CD4-positive, alpha-beta memory T cell (primary cell): ENCODE measurements around the gene ZGPAT. TPM values are rescaled to one million over a fixed set of nuclear protein-coding genes. Genes with fewer than 3 reads are reported as not detected.
A peak's percentile ranks its signal among the peaks of the same experiment; 100 is the strongest.

Source experiments
- CTCF ChIA-PET: fragments of 350-600 bp; sonication (Branson Sonifier 250); formaldehyde crosslinking; loops from one replicate; lab custom pipeline; 2021; ENCODE audit warnings: inconsistent platforms; ENCODE audit not compliant: partially characterized antibody; lab: Charles Lee
- POLR2A ChIA-PET: fragments of 350-600 bp; sonication (Branson Sonifier 250); formaldehyde crosslinking; loops from one replicate; lab custom pipeline; 2021; ENCODE audit not compliant: partially characterized antibody; lab: Charles Lee
- DNase-seq, 5 donors: peaks; one replicate each; pipeline versions ENCODE4 v3.0.0 to v3.0.0-alpha.2; 2020 to 2022; ENCODE audit warnings: mixed read lengths in 1 of 5
- H3K27ac ChIP-seq: one replicate; pipeline ENCODE4 v1.7.0; 2013; ENCODE audit warnings: low read depth, low read length
- H3K27me3 ChIP-seq: 2 replicates; pipeline ENCODE4 v1.7.0; 2013; ENCODE audit warnings: mild to moderate bottlenecking, low read length, moderate library complexity; ENCODE audit not compliant: insufficient read depth
- H3K36me3 ChIP-seq: 2 replicates; pipeline ENCODE4 v1.7.0; 2013; ENCODE audit warnings: mild to moderate bottlenecking, low read length, moderate library complexity; ENCODE audit not compliant: insufficient read depth
- H3K4me1 ChIP-seq: 2 replicates; pipeline ENCODE4 v1.7.0; 2013; ENCODE audit warnings: mild to moderate bottlenecking, low read length, moderate library complexity; ENCODE audit not compliant: insufficient read depth
- H3K4me3 ChIP-seq, 2 donors: one replicate each; pipeline ENCODE4 v1.7.0; 2013; ENCODE audit warnings: low read length in 2 of 2, mild to moderate bottlenecking in 1 of 2
- H3K9me3 ChIP-seq, 2 donors: one replicate each; pipeline ENCODE4 v1.7.0; 2013; ENCODE audit warnings: low read length in 2 of 2, control low read depth in 1 of 2; ENCODE audit not compliant: control insufficient read depth in 1 of 2
- H3K27ac Mint-ChIP-seq, 7 donors: one replicate each; pipeline ENCODE4 v1.8.0; 2020 to 2021; ENCODE audit warnings: mixed read lengths in 7 of 7, mild to moderate bottlenecking in 6 of 7, inconsistent platforms in 3 of 7, moderate library complexity in 3 of 7
- H3K27me3 Mint-ChIP-seq, 2 donors: one replicate each; pipeline ENCODE4 v1.8.0; 2020 to 2021; ENCODE audit warnings: mixed read lengths in 2 of 2
- H3K36me3 Mint-ChIP-seq, 2 donors: one replicate each; pipeline ENCODE4 v1.8.0; 2020 to 2021; ENCODE audit warnings: mixed read lengths in 2 of 2, inconsistent platforms in 1 of 2, mild to moderate bottlenecking in 1 of 2
- H3K4me1 Mint-ChIP-seq, 4 donors: one replicate each; pipeline ENCODE4 v1.8.0; 2020 to 2021; ENCODE audit warnings: mixed read lengths in 4 of 4, mild to moderate bottlenecking in 1 of 4
- H3K4me3 Mint-ChIP-seq, 8 donors: one replicate each; pipeline ENCODE4 v1.8.0; 2020 to 2021; ENCODE audit warnings: mixed read lengths in 8 of 8, mild to moderate bottlenecking in 7 of 8, moderate library complexity in 6 of 8, inconsistent platforms in 3 of 8
- H3K9me3 Mint-ChIP-seq, 8 donors: one replicate each; pipeline ENCODE4 v1.8.0; 2020 to 2021; ENCODE audit warnings: mixed read lengths in 8 of 8, mild to moderate bottlenecking in 5 of 8, inconsistent platforms in 3 of 8, moderate library complexity in 1 of 8
- intact Hi-C: fragments of 100-400 bp; cut with micrococcal nuclease; formaldehyde crosslinking; loops from one replicate; pipeline ENCODE4 v1.15.1; 2023
- polyA plus RNA-seq, 2 donors: library from polyadenylated mRNA; unstranded; fragments of 300-500 nt; fragmentation: Illumina TruSeq; gene quantifications; one replicate each; pipeline ENCODE4 v1.2.3, GENCODE V29; 2021
- total RNA-seq, 2 experiments: library from RNA; stranded (reverse); gene quantifications; one replicate each; pipeline ENCODE4 v1.2.3, GENCODE V29; 2021

The ZGPAT gene
- total and polyA plus RNA-seq, 4 experiments from 2014 or later: 34.6 to 69.5 (median 53.5) TPM

GRCh38 chr20:63755933-63756647 is 48.3 kb downstream of the ZGPAT start:
- Mint-ChIP-seq H3K4me1 (peaks cover 8 to 34% (median 17%) of the 10 kb centered on the region in 4 donors), H3K9me3 (no peaks in the 10 kb centered on the region), H3K27ac (peak overlapping the region in 5 of 7 donors; percentile 6 to 57 (median 29)), H3K27me3 (peaks cover 0 to 2% of the 10 kb centered on the region in 2 donors), H3K4me3 (peak overlapping the region in 1 of 8 donors; percentile 50), H3K36me3 (no peaks in the 10 kb centered on the region)
- Histone ChIP-seq H3K27me3 (no peaks in the 10 kb centered on the region), H3K36me3 (no peaks in the 10 kb centered on the region), H3K9me3 (no peaks in the 10 kb centered on the region), H3K4me1 (peaks cover 15% of the 10 kb centered on the region), H3K27ac (no peak overlapping the region), H3K4me3 (no peak overlapping the region)
- intact Hi-C loops: no loop called here
- DNase-seq: no peak
- CTCF ChIA-PET: interaction anchor here (0.6 to 1.0 kb wide), 2 partner anchors 13 to 22 kb away, joined by 3 read pairs; no protein-coding TSS in a partner anchor
- POLR2A ChIA-PET: interaction anchor here (1.3 kb wide), 1 partner anchor 15 kb away, joined by 5 read pairs; no protein-coding TSS in a partner anchor

- ChIA-PET POLR2A (no interaction called here), CTCF (interaction anchor here (0.6 kb wide), 1 partner anchor 14 kb away, joined by 3 read pairs; no protein-coding TSS in a partner anchor)
- Histone ChIP-seq H3K27me3 (no peaks in the 10 kb centered on the region), H3K4me1 (peaks cover 10% of the 10 kb centered on the region), H3K9me3 (no peaks in the 10 kb centered on the region), H3K4me3 (no peak overlapping the region), H3K27ac (no peak overlapping the region), H3K36me3 (no peaks in the 10 kb centered on the region)
- Mint-ChIP-seq H3K36me3 (no peaks in the 10 kb centered on the region), H3K27me3 (peaks cover 0 to 2% of the 10 kb centered on the region in 2 donors), H3K4me3 (peak overlapping the region in 1 of 8 donors; percentile 50), H3K9me3 (no peaks in the 10 kb centered on the region), H3K4me1 (peaks cover 5 to 32% (median 14%) of the 10 kb centered on the region in 4 donors), H3K27ac (peak overlapping the region in 3 of 7 donors; percentile 6 to 57 (median 20))
- intact Hi-C loops: no loop called here
- DNase-seq: peak in 2 of 5 donors; percentile 25 to 52
Observed at GRCh38 chr20:63756648-63756991, 48.8 kb downstream of the ZGPAT start.

- peak overlapping the region in 1 of 7 donors; percentile 88 for H3K27ac Mint-ChIP-seq
Observed at GRCh38 chr20:63758152-63758551, 50.3 kb downstream of the ZGPAT start.

GRCh38 chr20:63759377-63759901 is 51.6 kb downstream of the ZGPAT start:
- H3K9me3 ChIP-seq: no peaks in the 10 kb centered on the region
- H3K27ac ChIP-seq: no peak overlapping the region
- peaks cover 6% of the 10 kb centered on the region for H3K4me1 ChIP-seq
- intact Hi-C loops: no loop called here
- ChIA-PET POLR2A (no interaction called here), CTCF (interaction anchor here (1.3 to 1.5 kb wide), 2 partner anchors 9 to 22 kb away, joined by 3 to 4 read pairs; partner anchors contain the start of gene LIME1)
- H3K27ac Mint-ChIP-seq: no peak overlapping the region
- DNase-seq: no peak
- no peak overlapping the region for H3K4me3 Mint-ChIP-seq
- H3K4me1 Mint-ChIP-seq: peaks cover 5 to 24% (median 9%) of the 10 kb centered on the region in 4 donors
- H3K36me3 ChIP-seq: no peaks in the 10 kb centered on the region
- H3K9me3 Mint-ChIP-seq: no peaks in the 10 kb centered on the region
- no peak overlapping the region for H3K4me3 ChIP-seq
- H3K27me3 ChIP-seq: no peaks in the 10 kb centered on the region
- peaks cover 0 to 2% of the 10 kb centered on the region in 2 donors for H3K27me3 Mint-ChIP-seq
- H3K36me3 Mint-ChIP-seq: no peaks in the 10 kb centered on the region

More at GRCh38 chr20:63758152-63758551, 50.3 kb downstream of the ZGPAT start:
- peaks cover 5 to 32% (median 11%) of the 10 kb centered on the region in 4 donors for H3K4me1 Mint-ChIP-seq
- Histone ChIP-seq H3K4me3 (no peak overlapping the region), H3K27ac (no peak overlapping the region), H3K9me3 (no peaks in the 10 kb centered on the region), H3K27me3 (no peaks in the 10 kb centered on the region), H3K36me3 (no peaks in the 10 kb centered on the region), H3K4me1 (peaks cover 6% of the 10 kb centered on the region)
- intact Hi-C loops: no loop called here
- H3K27me3 Mint-ChIP-seq: peaks cover 0 to 2% of the 10 kb centered on the region in 2 donors
- H3K4me3 Mint-ChIP-seq: no peak overlapping the region
- ChIA-PET CTCF (interaction anchor here (1.1 kb wide), 1 partner anchor 25 kb away, joined by 3 read pairs; no protein-coding TSS in a partner anchor), POLR2A (no interaction called here)
- no peak for DNase-seq
- H3K9me3 Mint-ChIP-seq: no peaks in the 10 kb centered on the region
- no peaks in the 10 kb centered on the region for H3K36me3 Mint-ChIP-seq

GRCh38 chr20:63765082-63765873 is 57.4 kb downstream of the ZGPAT start:
- H3K4me1 ChIP-seq: no peaks in the 10 kb centered on the region
- H3K27me3 Mint-ChIP-seq: no peaks in the 10 kb centered on the region
- no peaks in the 10 kb centered on the region for H3K4me1 Mint-ChIP-seq
- CTCF ChIA-PET: interaction anchor here (3.1 kb wide), 1 partner anchor 20 kb away, joined by 10 read pairs; no protein-coding TSS in a partner anchor
- H3K4me3 Mint-ChIP-seq: no peak overlapping the region
- no peak overlapping the region for H3K27ac Mint-ChIP-seq
- H3K27ac ChIP-seq: no peak overlapping the region
- intact Hi-C loops: no loop called here
- POLR2A ChIA-PET: interaction anchor here (1.1 kb wide), 1 partner anchor 18 kb away, joined by 5 read pairs; no protein-coding TSS in a partner anchor
- no peak for DNase-seq
- no peaks in the 10 kb centered on the region for H3K36me3 Mint-ChIP-seq
- H3K4me3 ChIP-seq: no peak overlapping the region
- no peaks in the 10 kb centered on the region for H3K36me3 ChIP-seq
- H3K27me3 ChIP-seq: no peaks in the 10 kb centered on the region
- H3K9me3 ChIP-seq: no peaks in the 10 kb centered on the region
- no peaks in the 10 kb centered on the region for H3K9me3 Mint-ChIP-seq

- intact Hi-C loops: no loop called here
- no peaks in the 10 kb centered on the region for H3K4me1 ChIP-seq
- no peaks in the 10 kb centered on the region for H3K9me3 ChIP-seq
- H3K36me3 Mint-ChIP-seq: no peaks in the 10 kb centered on the region
- CTCF ChIA-PET: no interaction called here
- no peak for DNase-seq
- H3K27ac Mint-ChIP-seq: no peak overlapping the region
- no peaks in the 10 kb centered on the region for H3K4me1 Mint-ChIP-seq
- H3K27me3 ChIP-seq: no peaks in the 10 kb centered on the region
- H3K27ac ChIP-seq: no peak overlapping the region
- no peaks in the 10 kb centered on the region for H3K9me3 Mint-ChIP-seq
- no peak overlapping the region for H3K4me3 ChIP-seq
- H3K4me3 Mint-ChIP-seq: no peak overlapping the region
- H3K27me3 Mint-ChIP-seq: no peaks in the 10 kb centered on the region
- POLR2A ChIA-PET: interaction anchor here (1.1 kb wide), 2 partner anchors 17 to 57 kb away, joined by 3 to 5 read pairs; no protein-coding TSS in a partner anchor
- no peaks in the 10 kb centered on the region for H3K36me3 ChIP-seq
Observed at GRCh38 chr20:63765902-63766301, 58.1 kb downstream of the ZGPAT start.
